SU-DHL-6 (cell line): ENCODE results near the gene SACM1L.

Source experiments
- H2AFZ ChIP-seq: fragments of 200-600 bp; sonication (generic); 2 replicates; pipeline ENCODE4 v1.6.1; 2014; ENCODE audit warnings: low read depth, mild to moderate bottlenecking, moderate library complexity, mixed read lengths, antibody characterized with exemption, low read length; ENCODE audit not compliant: severe bottlenecking
- H3F3A ChIP-seq: fragments of 200-600 bp; shearing (Covaris generic); 2 replicates; pipeline ENCODE4 v1.6.0; 2016; ENCODE audit warnings: antibody characterized with exemption, mild to moderate bottlenecking; ENCODE audit not compliant: insufficient read depth
- H3K27ac ChIP-seq: fragments of 200-600 bp; sonication (generic); 2 replicates; pipeline ENCODE4 v1.5.1; 2016; ENCODE audit warnings: low read depth, mild to moderate bottlenecking, low read length, moderate library complexity, mixed read lengths
- H3K27me3 ChIP-seq: fragments of 200-600 bp; sonication (generic), shearing (Covaris generic); 2 replicates; pipeline ENCODE4 v1.6.0; 2014; ENCODE audit warnings: mild to moderate bottlenecking, low read length
- H3K36me3 ChIP-seq: fragments of 200-600 bp; sonication (generic); 2 replicates; pipeline ENCODE4 v1.6.1; 2014; ENCODE audit warnings: mild to moderate bottlenecking, low read length, mixed read lengths
- H3K4me2 ChIP-seq: fragments of 300-600, 200-600 bp; shearing (Covaris generic), sonication (generic); 2 replicates; pipeline ENCODE4 v1.6.0; 2014; ENCODE audit warnings: low read length, low read depth, mild to moderate bottlenecking; ENCODE audit not compliant: poor library complexity, severe bottlenecking
- H3K4me3 ChIP-seq: fragments of 200-600 bp; sonication (generic); 2 replicates; pipeline ENCODE4 v1.5.1; 2014; ENCODE audit warnings: antibody characterized with exemption, low read length, mild to moderate bottlenecking, mixed read lengths; ENCODE audit not compliant: insufficient read depth, poor library complexity, severe bottlenecking
- H3K79me2 ChIP-seq: fragments of 200-600 bp; sonication (generic); 2 replicates; pipeline ENCODE4 v1.6.1; 2014; ENCODE audit warnings: mild to moderate bottlenecking, low read length, moderate library complexity; ENCODE audit not compliant: insufficient read depth
- H3K9ac ChIP-seq: fragments of 200-600 bp; sonication (generic); 2 replicates; pipeline ENCODE4 v1.7.0; 2014; ENCODE audit warnings: mild to moderate bottlenecking, low read length
- H3K9me2 ChIP-seq: fragments of 200-600 bp; sonication (generic); replicated peaks from 2 replicates; pipeline ENCODE4 v1.6.1; 2014; ENCODE audit warnings: low read length; ENCODE audit not compliant: insufficient read depth
- H3K9me3 ChIP-seq: fragments of 200-600 bp; sonication (generic); 2 replicates; pipeline ENCODE4 v1.6.1; 2014; ENCODE audit warnings: low read length, mixed read lengths; ENCODE audit not compliant: insufficient read depth
- H4K20me1 ChIP-seq: fragments of 200-600 bp; sonication (generic); 2 replicates; pipeline ENCODE4 v1.6.1; 2014; ENCODE audit warnings: low read depth, mild to moderate bottlenecking, antibody characterized with exemption, low read length, moderate library complexity, mixed read lengths
- EZH2phosphoT487 ChIP-seq: fragments of 200-600 bp; sonication (generic), shearing (Covaris generic); conservative IDR thresholded peaks from 2 replicates; pipeline ENCODE4 v1.6.1; 2018; ENCODE audit warnings: mild to moderate bottlenecking, antibody characterized with exemption, low read length, moderate library complexity, mixed read lengths
- TF ChIP-seq, protein P1 (sequence below): fragments of 200-600 bp; sonication (generic); IDR thresholded peaks from one replicate; pipeline ENCODE4 v1.5.1; 2017; ENCODE audit warnings: antibody characterized with exemption, mild to moderate bottlenecking, low read length, moderate library complexity; ENCODE audit not compliant: insufficient read depth, poor library complexity, severe bottlenecking

SACM1L gene

GRCh38 chr3:45660567-45660901, 28.7 kb upstream of the SACM1L start:
- Histone ChIP-seq H4K20me1 (no peaks in the 10 kb centered on the region), H3K27ac (no peak overlapping the region), H3K9me2 (no peaks in the 10 kb centered on the region), H2AFZ (no peak overlapping the region), H3K9ac (no peak overlapping the region), H3F3A (no peaks in the 10 kb centered on the region), H3K4me3 (no peak overlapping the region), H3K9me3 (no peaks in the 10 kb centered on the region), H3K4me2 (no peak overlapping the region), H3K27me3 (no peaks in the 10 kb centered on the region), H3K36me3 (no peaks in the 10 kb centered on the region), H3K79me2 (no peaks in the 10 kb centered on the region)
- no peak for TF ChIP-seq EZH2phosphoT487
- TF ChIP-seq, protein P1, sequence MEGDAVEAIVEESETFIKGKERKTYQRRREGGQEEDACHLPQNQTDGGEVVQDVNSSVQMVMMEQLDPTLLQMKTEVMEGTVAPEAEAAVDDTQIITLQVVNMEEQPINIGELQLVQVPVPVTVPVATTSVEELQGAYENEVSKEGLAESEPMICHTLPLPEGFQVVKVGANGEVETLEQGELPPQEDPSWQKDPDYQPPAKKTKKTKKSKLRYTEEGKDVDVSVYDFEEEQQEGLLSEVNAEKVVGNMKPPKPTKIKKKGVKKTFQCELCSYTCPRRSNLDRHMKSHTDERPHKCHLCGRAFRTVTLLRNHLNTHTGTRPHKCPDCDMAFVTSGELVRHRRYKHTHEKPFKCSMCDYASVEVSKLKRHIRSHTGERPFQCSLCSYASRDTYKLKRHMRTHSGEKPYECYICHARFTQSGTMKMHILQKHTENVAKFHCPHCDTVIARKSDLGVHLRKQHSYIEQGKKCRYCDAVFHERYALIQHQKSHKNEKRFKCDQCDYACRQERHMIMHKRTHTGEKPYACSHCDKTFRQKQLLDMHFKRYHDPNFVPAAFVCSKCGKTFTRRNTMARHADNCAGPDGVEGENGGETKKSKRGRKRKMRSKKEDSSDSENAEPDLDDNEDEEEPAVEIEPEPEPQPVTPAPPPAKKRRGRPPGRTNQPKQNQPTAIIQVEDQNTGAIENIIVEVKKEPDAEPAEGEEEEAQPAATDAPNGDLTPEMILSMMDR, result no peak

DNA sequence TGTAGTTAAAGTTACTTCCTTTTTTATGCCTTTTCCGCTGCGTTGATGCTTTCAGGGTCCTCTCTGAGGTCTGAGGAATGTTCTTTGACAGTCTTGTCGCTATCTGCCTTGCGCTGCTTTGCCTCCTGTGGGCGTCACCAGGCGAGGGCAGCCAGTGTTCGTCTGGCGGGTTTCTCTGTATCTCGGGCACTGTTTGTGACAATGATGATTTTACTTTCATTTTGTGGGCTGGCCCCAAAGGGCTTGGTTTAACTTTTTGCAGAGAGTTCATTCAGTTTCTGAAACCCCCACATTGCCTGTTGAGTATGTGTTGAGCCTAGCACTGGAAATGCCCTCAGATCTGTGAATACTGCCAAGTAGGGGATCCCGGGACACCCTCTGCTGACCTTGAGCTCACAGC, 24.6 kb upstream of the SACM1L start:
- H3F3A ChIP-seq, result no peaks in the 10 kb centered on the region
- H2AFZ ChIP-seq, result no peak overlapping the region
- TF ChIP-seq, protein P1, result no peak
- no peak for TF ChIP-seq EZH2phosphoT487
- H3K27me3 ChIP-seq, result no peaks in the 10 kb centered on the region
- no peaks in the 10 kb centered on the region for H3K9me3 ChIP-seq
- no peak overlapping the region for H3K9ac ChIP-seq
- H3K4me2 ChIP-seq, result peak overlapping the region; percentile 30
- no peak overlapping the region for H3K27ac ChIP-seq
- no peaks in the 10 kb centered on the region for H4K20me1 ChIP-seq
- peak overlapping the region; percentile 2 for H3K4me3 ChIP-seq
- H3K79me2 ChIP-seq, result no peaks in the 10 kb centered on the region
- H3K9me2 ChIP-seq, result no peaks in the 10 kb centered on the region
- no peaks in the 10 kb centered on the region for H3K36me3 ChIP-seq

DNA sequence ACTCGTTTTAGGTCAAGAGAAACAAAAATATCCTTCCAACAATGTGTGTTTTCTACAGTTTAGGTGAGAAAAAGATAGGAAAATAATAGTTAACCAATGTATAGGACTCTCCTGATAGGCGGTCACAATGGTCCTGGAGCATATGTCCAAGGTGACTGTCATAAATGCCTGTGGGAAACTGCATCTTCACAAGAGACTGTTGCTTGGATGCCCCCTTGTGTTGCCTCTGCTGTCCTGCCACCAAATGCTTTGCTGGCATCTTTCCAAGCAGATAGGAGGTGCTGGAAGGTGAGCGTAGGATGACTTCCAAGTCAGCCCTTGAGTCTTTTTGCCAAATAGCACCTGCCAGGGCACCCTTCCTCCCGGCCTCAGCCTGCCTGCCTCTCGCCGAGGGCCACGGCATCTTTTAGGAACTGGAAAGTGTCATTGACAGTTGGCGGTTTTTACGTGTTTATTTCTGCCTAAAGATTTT, 24.1 kb upstream of the SACM1L start:
- H3K36me3 ChIP-seq, result no peaks in the 10 kb centered on the region
- no peak overlapping the region for H3K4me3 ChIP-seq
- no peak overlapping the region for H3K9ac ChIP-seq

More for the DNA sequence above, 24.1 kb upstream of the SACM1L start:
- H3K4me2 ChIP-seq, result peak overlapping the region; percentile 30
- H3K27me3 ChIP-seq, result no peaks in the 10 kb centered on the region
- H2AFZ ChIP-seq, result no peak overlapping the region
- H3F3A ChIP-seq, result no peaks in the 10 kb centered on the region
- no peaks in the 10 kb centered on the region for H4K20me1 ChIP-seq
- no peaks in the 10 kb centered on the region for H3K9me3 ChIP-seq
- no peaks in the 10 kb centered on the region for H3K9me2 ChIP-seq
- no peak for TF ChIP-seq EZH2phosphoT487
- TF ChIP-seq, protein P1, result peak; percentile 35
- H3K79me2 ChIP-seq, result no peaks in the 10 kb centered on the region
- H3K27ac ChIP-seq, result no peak overlapping the region
